GM10266 (cell line): ENCODE data around the gene ADAM30.
A peak's percentile ranks its signal among the peaks of the same experiment; 100 is the strongest.

Experiments used
- DNase-seq: peaks from one replicate; pipeline ENCODE4 v3.0.0; 2012; ENCODE audit errors: extremely low spot score
- TF ChIP-seq, protein P1 (sequence below): IDR thresholded peaks from 2 replicates; pipeline ENCODE4 v1.5.1; 2012; ENCODE audit warnings: mild to moderate bottlenecking, low read depth; ENCODE audit not compliant: control insufficient read depth, insufficient read depth; ENCODE audit errors: missing control alignments

Gene ADAM30

DNA sequence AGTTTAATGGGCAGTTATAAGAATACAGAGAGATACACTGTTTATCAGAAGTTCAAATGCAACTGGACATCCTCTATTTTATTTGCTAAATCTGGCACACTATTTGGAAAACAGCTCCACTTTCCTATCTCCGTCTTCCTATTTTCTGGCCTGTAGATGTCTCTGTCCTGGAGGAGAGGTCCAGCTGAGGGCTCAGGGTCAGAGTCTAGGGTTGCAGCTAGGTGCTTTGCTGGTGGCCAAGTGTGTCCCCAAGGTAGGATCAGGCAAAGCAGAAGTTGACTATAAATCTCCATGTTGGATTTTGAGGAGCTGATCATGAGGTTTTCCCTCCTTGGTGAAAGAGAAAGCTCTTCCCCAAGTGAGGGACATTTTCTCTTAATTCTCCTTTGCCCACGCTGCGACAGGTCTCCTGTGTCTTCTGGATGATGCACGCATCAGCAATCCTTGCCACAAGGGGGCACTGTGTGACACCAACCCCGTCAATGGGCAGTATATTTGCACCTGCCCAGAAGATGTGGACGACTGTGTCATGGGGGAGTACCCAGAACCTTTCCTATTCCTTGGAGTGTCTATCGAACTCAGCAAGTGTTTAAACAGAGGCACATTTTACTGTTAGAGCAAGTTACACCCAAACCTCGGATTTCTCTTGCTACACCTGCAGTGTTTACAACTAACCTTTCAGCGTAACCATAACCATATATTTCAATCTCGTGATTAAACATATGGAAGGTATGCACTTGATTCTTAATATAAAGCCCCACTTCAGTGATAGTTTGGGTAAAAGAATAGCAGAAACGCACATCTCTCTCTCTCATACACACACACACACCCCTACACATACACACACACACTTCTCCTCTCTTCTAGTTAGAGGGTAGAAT, 10.2 kb downstream of the ADAM30 start:
- DNase-seq = peak; percentile 62
- TF ChIP-seq, protein P1, sequence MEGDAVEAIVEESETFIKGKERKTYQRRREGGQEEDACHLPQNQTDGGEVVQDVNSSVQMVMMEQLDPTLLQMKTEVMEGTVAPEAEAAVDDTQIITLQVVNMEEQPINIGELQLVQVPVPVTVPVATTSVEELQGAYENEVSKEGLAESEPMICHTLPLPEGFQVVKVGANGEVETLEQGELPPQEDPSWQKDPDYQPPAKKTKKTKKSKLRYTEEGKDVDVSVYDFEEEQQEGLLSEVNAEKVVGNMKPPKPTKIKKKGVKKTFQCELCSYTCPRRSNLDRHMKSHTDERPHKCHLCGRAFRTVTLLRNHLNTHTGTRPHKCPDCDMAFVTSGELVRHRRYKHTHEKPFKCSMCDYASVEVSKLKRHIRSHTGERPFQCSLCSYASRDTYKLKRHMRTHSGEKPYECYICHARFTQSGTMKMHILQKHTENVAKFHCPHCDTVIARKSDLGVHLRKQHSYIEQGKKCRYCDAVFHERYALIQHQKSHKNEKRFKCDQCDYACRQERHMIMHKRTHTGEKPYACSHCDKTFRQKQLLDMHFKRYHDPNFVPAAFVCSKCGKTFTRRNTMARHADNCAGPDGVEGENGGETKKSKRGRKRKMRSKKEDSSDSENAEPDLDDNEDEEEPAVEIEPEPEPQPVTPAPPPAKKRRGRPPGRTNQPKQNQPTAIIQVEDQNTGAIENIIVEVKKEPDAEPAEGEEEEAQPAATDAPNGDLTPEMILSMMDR = peak; percentile 78

- TF ChIP-seq, protein P1 = no peak
- no peak for DNase-seq
Measured at GRCh38 chr1:119884711-119885110, 11.6 kb downstream of the ADAM30 start.

DNA sequence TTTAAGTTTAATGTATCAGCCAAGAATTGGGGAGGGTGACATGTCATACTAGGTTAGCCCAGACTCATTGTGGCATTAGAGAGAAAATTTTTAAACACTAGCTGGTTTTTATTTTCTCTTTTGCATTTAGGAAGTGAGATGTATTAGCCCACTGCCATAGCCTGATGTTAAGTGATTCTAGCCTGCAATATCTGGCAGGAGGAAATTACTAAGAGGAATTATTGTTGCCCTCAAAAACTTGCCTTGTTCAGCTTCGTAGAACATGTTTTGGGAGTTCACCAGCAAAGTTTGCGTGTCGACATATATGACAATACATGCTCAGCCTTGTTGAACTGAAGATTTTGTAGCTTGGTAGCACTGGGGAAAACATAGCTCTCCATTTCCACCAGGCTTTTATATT, 12.5 kb downstream of the ADAM30 start:
- TF ChIP-seq, protein P1 = no peak
- DNase-seq = no peak

DNA sequence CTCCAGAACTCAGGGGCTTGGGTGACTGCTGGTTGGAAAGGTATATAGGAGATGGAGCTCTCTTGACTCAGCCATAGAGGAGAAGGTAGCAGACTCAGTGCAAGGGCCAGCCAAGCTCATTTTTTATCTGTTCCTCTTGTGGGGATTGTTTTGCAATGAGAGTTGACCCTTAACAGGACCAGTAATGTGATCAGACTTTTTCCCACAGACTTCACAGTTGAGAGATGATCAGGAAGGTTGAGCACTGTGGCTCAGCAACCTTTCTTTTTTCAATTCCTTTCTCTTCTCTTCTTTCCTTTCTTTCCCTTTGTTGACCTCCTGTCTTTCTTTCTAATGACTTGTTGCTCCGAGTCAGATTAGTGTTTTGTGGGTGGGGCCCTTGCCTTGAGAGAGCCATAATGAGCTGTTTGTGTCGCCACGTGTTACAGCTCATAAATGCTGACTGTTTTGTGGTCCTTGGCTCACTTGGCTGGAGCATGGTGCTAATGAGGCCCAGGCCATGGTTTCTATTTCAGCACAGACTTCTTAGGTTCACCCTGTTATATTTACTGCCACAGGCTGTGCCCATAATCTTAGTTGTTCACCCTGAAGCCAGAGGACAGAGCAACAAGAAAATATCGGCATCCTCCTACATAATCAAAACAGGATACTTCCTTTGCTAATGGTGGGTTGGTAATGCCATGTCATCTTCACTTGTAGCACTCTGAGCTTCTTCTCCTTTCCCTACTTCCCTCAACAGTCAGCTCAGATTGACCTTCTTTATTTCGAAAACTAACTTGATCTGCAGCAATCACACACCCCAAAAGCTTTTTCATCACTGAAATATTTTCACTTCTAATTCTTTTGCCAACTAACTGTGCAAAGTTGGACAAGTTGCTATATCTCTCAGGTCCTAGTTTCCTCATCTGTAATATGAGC, 13.9 kb downstream of the ADAM30 start:
- TF ChIP-seq, protein P1 = no peak
- no peak for DNase-seq

GRCh38 chr1:119879510-119880434, 16.5 kb downstream of the ADAM30 start:
- DNase-seq = no peak
- TF ChIP-seq, protein P1 = no peak

- TF ChIP-seq, protein P1 = no peak
- DNase-seq = no peak
Measured at GRCh38 chr1:119878171-119878570, 18.1 kb downstream of the ADAM30 start.
